GM23338 (cell line): Measurements from ENCODE around the gene NTRK3. TPM values are rescaled to one million over a fixed set of nuclear protein-coding genes. Genes with fewer than 3 reads are reported as not detected.

Source experiments
- ATAC-seq: fragments of 200-7000 bp; cut with Tn5 transposase; 3 replicates; pipeline ENCODE4 v1.9.1; 2020
- DNase-seq: peaks from one replicate; pipeline ENCODE4 v3.0.0-alpha.2; 2015; ENCODE audit warnings: low spot score
- H2AFZ ChIP-seq: fragments of 200-600 bp; sonication (generic); 2 replicates; pipeline ENCODE4 v1.8.0; 2016; ENCODE audit warnings: antibody characterized with exemption, mild to moderate bottlenecking, moderate library complexity
- H3F3A ChIP-seq: fragments of 200-600 bp; sonication (generic); replicated peaks from 2 replicates; pipeline ENCODE4 v1.8.0; 2017; ENCODE audit warnings: antibody characterized with exemption, mixed run types, low read depth
- H3K27ac ChIP-seq: fragments of 200-600 bp; sonication (generic); 2 replicates; pipeline ENCODE4 v1.6.1; 2016; ENCODE audit warnings: low read depth
- H3K27me3 ChIP-seq: fragments of 200-600 bp; sonication (generic); 2 replicates; pipeline ENCODE4 v1.8.0; 2016; ENCODE audit warnings: mild to moderate bottlenecking, mixed run types, moderate library complexity; ENCODE audit not compliant: insufficient read depth
- H3K36me3 ChIP-seq: fragments of 200-600 bp; sonication (generic); 2 replicates; pipeline ENCODE4 v1.8.0; 2016; ENCODE audit warnings: mild to moderate bottlenecking; ENCODE audit not compliant: insufficient read depth
- H3K4me1 ChIP-seq: fragments of 200-600 bp; sonication (generic); 2 replicates; pipeline ENCODE4 v1.8.0; 2016; ENCODE audit warnings: mild to moderate bottlenecking, moderate library complexity; ENCODE audit not compliant: insufficient read depth
- H3K4me2 ChIP-seq: fragments of 200-600 bp; sonication (generic); 2 replicates; pipeline ENCODE4 v1.7.1; 2017; ENCODE audit warnings: mixed run types
- H3K4me3 ChIP-seq: fragments of 200-600 bp; sonication (generic); 2 replicates; pipeline ENCODE4 v1.6.1; 2016; ENCODE audit warnings: mixed run types
- H3K79me2 ChIP-seq: fragments of 200-600 bp; sonication (generic); replicated peaks from 2 replicates; pipeline ENCODE4 v1.8.0; 2017; ENCODE audit warnings: mild to moderate bottlenecking; ENCODE audit not compliant: insufficient read depth
- H3K9me2 ChIP-seq: fragments of 200-600 bp; sonication (generic); 2 replicates; pipeline ENCODE4 v1.8.0; 2017; ENCODE audit not compliant: insufficient read depth
- H4K20me1 ChIP-seq: fragments of 200-600 bp; sonication (generic); replicated peaks from 2 replicates; pipeline ENCODE4 v1.8.0; 2017; ENCODE audit warnings: mild to moderate bottlenecking; ENCODE audit not compliant: insufficient read depth
- H3K27ac Mint-ChIP-seq: 2 replicates; pipeline ENCODE4 v1.8.0; 2020; ENCODE audit warnings: inconsistent platforms, mild to moderate bottlenecking, moderate library complexity, mixed read lengths
- H3K27me3 Mint-ChIP-seq: 3 replicates; pipeline ENCODE4 v1.8.0; 2022; ENCODE audit warnings: low read depth, mild to moderate bottlenecking, moderate library complexity, mixed read lengths, inconsistent platforms; ENCODE audit not compliant: insufficient read depth, poor library complexity
- H3K36me3 Mint-ChIP-seq: 3 replicates; pipeline ENCODE4 v1.8.0; 2021; ENCODE audit warnings: low read depth, mild to moderate bottlenecking, inconsistent platforms, moderate library complexity, mixed read lengths
- H3K4me1 Mint-ChIP-seq: 3 replicates; pipeline ENCODE4 v1.8.0; 2020; ENCODE audit warnings: mild to moderate bottlenecking, inconsistent platforms, mixed read lengths
- H3K4me3 Mint-ChIP-seq: 3 replicates; pipeline ENCODE4 v1.8.0; 2021; ENCODE audit warnings: moderate library complexity, mild to moderate bottlenecking, inconsistent platforms, mixed read lengths
- H3K9me3 Mint-ChIP-seq: 3 replicates; pipeline ENCODE4 v1.8.0; 2020; ENCODE audit warnings: moderate library complexity, mild to moderate bottlenecking, inconsistent platforms, mixed read lengths
- CREB1 ChIP-seq: fragments of 250-450 bp; sonication (Bioruptor Pico); IDR thresholded peaks from 2 replicates; pipeline ENCODE4 v1.5.0; 2020; ENCODE audit warnings: low read depth, mild to moderate bottlenecking, moderate library complexity
- CTCF ChIP-seq, 2 experiments: fragments of 200-600 bp in 1 of 2; sonication (generic) in 1 of 2; conservative IDR thresholded peaks; 2 replicates each; pipeline versions ENCODE4 v1.5.1 to v1.6.1; 2016 to 2017; ENCODE audit warnings: antibody characterized with exemption in 2 of 2, low read depth in 2 of 2, mild to moderate bottlenecking in 2 of 2, moderate library complexity in 1 of 2
- EZH2 ChIP-seq: fragments of 200-600 bp; sonication (generic); IDR thresholded peaks from one replicate; pipeline ENCODE4 v1.8.0; 2017; ENCODE audit warnings: antibody characterized with exemption, mild to moderate bottlenecking, low read depth; ENCODE audit not compliant: unreplicated experiment
- EZH2phosphoT487 ChIP-seq: fragments of 200-600 bp; sonication (generic); IDR thresholded peaks from one replicate; pipeline ENCODE4 v1.8.1; 2018; ENCODE audit warnings: antibody characterized with exemption; ENCODE audit not compliant: unreplicated experiment
- JUNB ChIP-seq: IDR thresholded peaks from one replicate; pipeline ENCODE4 v1.6.1; 2016; ENCODE audit warnings: antibody characterized with exemption; ENCODE audit not compliant: unreplicated experiment
- NANOG ChIP-seq: IDR thresholded peaks from 2 replicates; pipeline ENCODE4 v1.6.1; 2016; ENCODE audit warnings: antibody characterized with exemption, borderline replicate concordance
- POLR2AphosphoS5 ChIP-seq: IDR thresholded peaks from 2 replicates; pipeline ENCODE4 v1.6.1; 2016; ENCODE audit warnings: antibody characterized with exemption, low read depth
- STAT1 ChIP-seq: IDR thresholded peaks from one replicate; pipeline ENCODE4 v1.6.1; 2016; ENCODE audit warnings: antibody characterized with exemption; ENCODE audit not compliant: unreplicated experiment
- ZNF114 ChIP-seq: fragments of 250-450 bp; sonication (Bioruptor Pico); IDR thresholded peaks from 2 replicates; pipeline ENCODE4 v1.5.0; 2020; ENCODE audit warnings: mild to moderate bottlenecking, moderate library complexity
- ZNF331 ChIP-seq: fragments of 250-450 bp; sonication (Bioruptor Pico); IDR thresholded peaks from 2 replicates; pipeline ENCODE4 v1.5.0; 2020; ENCODE audit warnings: low read depth, mild to moderate bottlenecking, moderate library complexity
- ZNF462 ChIP-seq: fragments of 250-450 bp; sonication (Bioruptor Pico); IDR thresholded peaks from 2 replicates; pipeline ENCODE4 v1.5.0; 2020; ENCODE audit warnings: mild to moderate bottlenecking, moderate library complexity
- polyA plus RNA-seq: library from polyadenylated mRNA; unstranded; fragments of >200 nt; fragmentation: Nextera tagmentation; extraction: Ambion mirVana; gene quantifications from 2 replicates; pipeline ENCODE4 v1.2.1, GENCODE V29; 2016
- total RNA-seq: library from RNA; depleted of rRNA; stranded (reverse); fragments of >200 nt; shearing (Covaris generic); gene quantifications from 2 replicates; pipeline ENCODE4 v1.2.3, GENCODE V29; 2014
- TF ChIP-seq, protein P1 (sequence below): IDR thresholded peaks from one replicate; pipeline ENCODE4 v1.6.1; 2018; ENCODE audit warnings: antibody characterized with exemption; ENCODE audit not compliant: unreplicated experiment
- TF ChIP-seq, protein P2 (sequence below): IDR thresholded peaks from 2 replicates; pipeline ENCODE4 v1.6.1; 2016; ENCODE audit warnings: antibody characterized with exemption

NTRK3 gene
- total and polyA plus RNA-seq, 2 experiments from 2014 or later = 3.1 to 5.3 TPM

- ATAC-seq (no peak), DNase-seq (no peak)
- H3K9me2 ChIP-seq = peaks cover 7% of the 10 kb centered on the region; the same call in 1 of the 2 replicates
- H3K27me3 Mint-ChIP-seq = peaks cover 2% of the 10 kb centered on the region
- peaks cover 17% of the 10 kb centered on the region for H3K36me3 Mint-ChIP-seq
- no peaks in the 10 kb centered on the region for H3K36me3 ChIP-seq
- H3K4me1 ChIP-seq = no peaks in the 10 kb centered on the region
- no peak overlapping the region for H3K4me3 Mint-ChIP-seq
- H4K20me1 ChIP-seq = no peaks in the 10 kb centered on the region
- TF ChIP-seq, protein P1, sequence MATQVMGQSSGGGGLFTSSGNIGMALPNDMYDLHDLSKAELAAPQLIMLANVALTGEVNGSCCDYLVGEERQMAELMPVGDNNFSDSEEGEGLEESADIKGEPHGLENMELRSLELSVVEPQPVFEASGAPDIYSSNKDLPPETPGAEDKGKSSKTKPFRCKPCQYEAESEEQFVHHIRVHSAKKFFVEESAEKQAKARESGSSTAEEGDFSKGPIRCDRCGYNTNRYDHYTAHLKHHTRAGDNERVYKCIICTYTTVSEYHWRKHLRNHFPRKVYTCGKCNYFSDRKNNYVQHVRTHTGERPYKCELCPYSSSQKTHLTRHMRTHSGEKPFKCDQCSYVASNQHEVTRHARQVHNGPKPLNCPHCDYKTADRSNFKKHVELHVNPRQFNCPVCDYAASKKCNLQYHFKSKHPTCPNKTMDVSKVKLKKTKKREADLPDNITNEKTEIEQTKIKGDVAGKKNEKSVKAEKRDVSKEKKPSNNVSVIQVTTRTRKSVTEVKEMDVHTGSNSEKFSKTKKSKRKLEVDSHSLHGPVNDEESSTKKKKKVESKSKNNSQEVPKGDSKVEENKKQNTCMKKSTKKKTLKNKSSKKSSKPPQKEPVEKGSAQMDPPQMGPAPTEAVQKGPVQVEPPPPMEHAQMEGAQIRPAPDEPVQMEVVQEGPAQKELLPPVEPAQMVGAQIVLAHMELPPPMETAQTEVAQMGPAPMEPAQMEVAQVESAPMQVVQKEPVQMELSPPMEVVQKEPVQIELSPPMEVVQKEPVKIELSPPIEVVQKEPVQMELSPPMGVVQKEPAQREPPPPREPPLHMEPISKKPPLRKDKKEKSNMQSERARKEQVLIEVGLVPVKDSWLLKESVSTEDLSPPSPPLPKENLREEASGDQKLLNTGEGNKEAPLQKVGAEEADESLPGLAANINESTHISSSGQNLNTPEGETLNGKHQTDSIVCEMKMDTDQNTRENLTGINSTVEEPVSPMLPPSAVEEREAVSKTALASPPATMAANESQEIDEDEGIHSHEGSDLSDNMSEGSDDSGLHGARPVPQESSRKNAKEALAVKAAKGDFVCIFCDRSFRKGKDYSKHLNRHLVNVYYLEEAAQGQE = no peak
- no peak for TF ChIP-seq EZH2
- no peak for TF ChIP-seq POLR2AphosphoS5
- no peak for TF ChIP-seq STAT1
- no peak for TF ChIP-seq CTCF (conservative IDR thresholded peaks at IDR 0.05; ENCODE audit: low read depth in 2 of 2)
- no peak for TF ChIP-seq ZNF462 (CRISPR knock-in tag)
- no peak for TF ChIP-seq NANOG
- TF ChIP-seq, protein P2, sequence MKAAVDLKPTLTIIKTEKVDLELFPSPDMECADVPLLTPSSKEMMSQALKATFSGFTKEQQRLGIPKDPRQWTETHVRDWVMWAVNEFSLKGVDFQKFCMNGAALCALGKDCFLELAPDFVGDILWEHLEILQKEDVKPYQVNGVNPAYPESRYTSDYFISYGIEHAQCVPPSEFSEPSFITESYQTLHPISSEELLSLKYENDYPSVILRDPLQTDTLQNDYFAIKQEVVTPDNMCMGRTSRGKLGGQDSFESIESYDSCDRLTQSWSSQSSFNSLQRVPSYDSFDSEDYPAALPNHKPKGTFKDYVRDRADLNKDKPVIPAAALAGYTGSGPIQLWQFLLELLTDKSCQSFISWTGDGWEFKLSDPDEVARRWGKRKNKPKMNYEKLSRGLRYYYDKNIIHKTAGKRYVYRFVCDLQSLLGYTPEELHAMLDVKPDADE = no peak
- no peak for TF ChIP-seq ZNF114 (CRISPR knock-in tag)
- no peak for TF ChIP-seq EZH2phosphoT487
- no peak for TF ChIP-seq ZNF331 (CRISPR knock-in tag)
- TF ChIP-seq CREB1 (CRISPR knock-in tag) = no peak
- no peak for TF ChIP-seq JUNB
- peaks cover 6% of the 10 kb centered on the region; the same call in 2 of the 3 replicates for H3K9me3 Mint-ChIP-seq
- no peak overlapping the region for H2AFZ ChIP-seq
- H3K4me3 ChIP-seq = no peak overlapping the region
- H3K4me2 ChIP-seq = no peak overlapping the region
- no peaks in the 10 kb centered on the region for H3K4me1 Mint-ChIP-seq
- H3F3A ChIP-seq = no peaks in the 10 kb centered on the region
- H3K79me2 ChIP-seq = no peaks in the 10 kb centered on the region
- H3K27me3 ChIP-seq = no peaks in the 10 kb centered on the region
- H3K27ac Mint-ChIP-seq = no peak overlapping the region
- no peak overlapping the region for H3K27ac ChIP-seq
Observed at GRCh38 chr15:88139936-88140335, 116.6 kb downstream of the NTRK3 start.
